Endothelial cell of umbilical vein (primary cell): ENCODE results near the gene NCAPG2. TPM values are rescaled to one million over a fixed set of nuclear protein-coding genes. Genes with fewer than 3 reads are reported as not detected.

Experiments used
- BruUV-seq: library from RNA; stranded (reverse); fragments of 400-500 nt; replicated peaks from 2 replicates; lab custom pipeline; 2021; lab: Mats Ljungman, UMichigan
- CTCF ChIA-PET: fragments of 300-600, 350-600 bp; sonication (Branson Sonifier 250); formaldehyde crosslinking; loops from one replicate; lab custom pipeline; 2021; ENCODE audit warnings: antibody characterized with exemption, inconsistent platforms; lab: Charles Lee
- POLR2A ChIA-PET: fragments of 300-600, 350-600 bp; sonication (Branson Sonifier 250); formaldehyde crosslinking; loops from one replicate; lab custom pipeline; 2021; ENCODE audit warnings: antibody characterized with exemption, inconsistent platforms; lab: Charles Lee
- DNase-seq: peaks from one replicate; pipeline ENCODE4 v3.0.0-alpha.2; 2011; ENCODE audit warnings: low read depth, low spot score
- FAIRE-seq: peaks from 2 replicates; lab custom pipeline; 2011; peaks lifted over from hg19 to GRCh38; lab: Jason Lieb, UNC
- H2AFZ ChIP-seq: 2 replicates; pipeline ENCODE4 v1.6.0; 2012; ENCODE audit warnings: low read depth, low read length, control low read depth, inconsistent platforms
- H3K27ac ChIP-seq: 2 replicates; pipeline ENCODE4 v1.5.1; 2011; ENCODE audit warnings: low read depth, mild to moderate bottlenecking, control low read depth, low read length, moderate library complexity; ENCODE audit not compliant: insufficient read depth
- H3K27me3 ChIP-seq, 2 experiments: 2 replicates each; pipeline versions ENCODE4 v1.6.0 to v1.6.1; 2011; ENCODE audit warnings: low read length in 2 of 2, mixed read lengths in 1 of 2; ENCODE audit not compliant: control insufficient read depth in 2 of 2, insufficient read depth in 2 of 2
- H3K36me3 ChIP-seq, 2 experiments: 2 replicates in 1 of 2; 3 replicates in 1 of 2; pipeline ENCODE4 v1.5.1; 2011; ENCODE audit warnings: low read length in 2 of 2, mild to moderate bottlenecking in 1 of 2, moderate library complexity in 1 of 2; ENCODE audit not compliant: control insufficient read depth in 2 of 2, insufficient read depth in 2 of 2; ENCODE audit errors: extremely low read depth in 1 of 2
- H3K4me1 ChIP-seq: 3 replicates; pipeline ENCODE4 v1.5.1; 2011; ENCODE audit warnings: mild to moderate bottlenecking, low read length; ENCODE audit not compliant: control insufficient read depth, insufficient read depth; ENCODE audit errors: extremely low read depth
- H3K4me2 ChIP-seq: 2 replicates; pipeline ENCODE4 v1.6.1; 2011; ENCODE audit warnings: low read length, control low read depth, mixed read lengths; ENCODE audit not compliant: insufficient read depth
- H3K4me3 ChIP-seq, 3 experiments: fragments of 200-600 bp in 1 of 3; sonication (generic), shearing (Covaris generic) in 1 of 3; replicated peaks in 1 of 3; 2 replicates each; pipeline ENCODE4 v1.5.1; 2011 to 2016; ENCODE audit warnings: control low read depth in 3 of 3, low read length in 3 of 3, mild to moderate bottlenecking in 2 of 3, inconsistent platforms in 1 of 3, low read depth in 1 of 3, moderate library complexity in 1 of 3; ENCODE audit not compliant: insufficient read depth in 1 of 3
- H3K79me2 ChIP-seq: 2 replicates; pipeline ENCODE4 v1.6.0; 2012; ENCODE audit warnings: low read length, inconsistent platforms; ENCODE audit not compliant: control insufficient read depth, insufficient read depth
- H3K9ac ChIP-seq: replicated peaks from 2 replicates; pipeline ENCODE3; 2011; ENCODE audit warnings: low read length, control low read depth; ENCODE audit not compliant: insufficient read depth; ENCODE audit errors: extremely low read depth
- H3K9me1 ChIP-seq: replicated peaks from 3 replicates; pipeline ENCODE4 v1.6.0; 2011; ENCODE audit warnings: mild to moderate bottlenecking, low read length; ENCODE audit not compliant: control insufficient read depth, insufficient read depth; ENCODE audit errors: extremely low read depth
- H3K9me3 ChIP-seq: replicated peaks from 2 replicates; pipeline ENCODE4 v1.5.1; 2012; ENCODE audit warnings: low read length, inconsistent platforms; ENCODE audit not compliant: control insufficient read depth, insufficient read depth
- H4K20me1 ChIP-seq: replicated peaks from 2 replicates; pipeline ENCODE3; 2011; ENCODE audit warnings: mild to moderate bottlenecking, low read length; ENCODE audit not compliant: control insufficient read depth, insufficient read depth; ENCODE audit errors: extremely low read depth
- EZH2 ChIP-seq: IDR thresholded peaks from 2 replicates; pipeline ENCODE4 v1.6.1; 2012; ENCODE audit warnings: borderline replicate concordance, low read depth, mild to moderate bottlenecking, moderate library complexity, low read length, inconsistent platforms; ENCODE audit not compliant: severe bottlenecking
- FOS ChIP-seq: IDR thresholded peaks from 2 replicates; pipeline ENCODE4 v1.6.1; 2011; ENCODE audit warnings: mild to moderate bottlenecking, low read length, moderate library complexity, borderline replicate concordance; ENCODE audit not compliant: insufficient read depth
- GATA2 ChIP-seq: IDR thresholded peaks from 2 replicates; pipeline ENCODE4 v1.7.0; 2011; ENCODE audit warnings: low read depth, mild to moderate bottlenecking, moderate library complexity, mixed read lengths, low read length; ENCODE audit not compliant: insufficient read length, insufficient read depth
- JUN ChIP-seq: IDR thresholded peaks from 2 replicates; pipeline ENCODE4 v1.6.1; 2011; ENCODE audit warnings: borderline replicate concordance, low read depth; ENCODE audit not compliant: insufficient read length, insufficient read depth
- MYC ChIP-seq: IDR thresholded peaks from one replicate; pipeline ENCODE4 v1.6.1; 2011; ENCODE audit warnings: mild to moderate bottlenecking, low read depth, low read length
- POLR2A ChIP-seq: IDR thresholded peaks from 2 replicates; pipeline ENCODE4 v1.6.1; 2012; ENCODE audit warnings: low read depth, mild to moderate bottlenecking, control low read depth, low read length
- POLR2AphosphoS5 ChIP-seq: IDR thresholded peaks from 2 replicates; pipeline ENCODE4 v1.6.1; 2012; ENCODE audit warnings: low read depth, mild to moderate bottlenecking, control low read depth, low read length, moderate library complexity; ENCODE audit not compliant: insufficient read depth
- dilution Hi-C: fragments of 300-500 bp; cut with MboI; formaldehyde crosslinking; loops from one replicate; pipeline ENCODE4 v1.15.0; 2019; ENCODE audit warnings: low sequenced_read_pairs; ENCODE audit not compliant: extremely low pct_ligation_motif_present
- intact Hi-C: fragments of 100-400 bp; cut with micrococcal nuclease; formaldehyde crosslinking; loops from one replicate; pipeline ENCODE4 v1.10.0; 2022
- polyA plus RNA-seq, 4 experiments: library from polyadenylated mRNA; depleted of rRNA in 3 of 4; stranded (reverse) in 3 of 4; unstranded in 1 of 4; fragments of >200 nt; gene quantifications; 2 replicates each; pipeline versions ENCODE4 v1.2.1 to v1.2.3, GENCODE V29; 2011 to 2012; ENCODE audit warnings: missing spikeins in 1 of 4
- total RNA-seq: library from RNA; stranded (reverse); gene quantifications from 2 replicates; pipeline ENCODE4 v1.2.3, GENCODE V29; 2021
- TF ChIP-seq, protein P1 (sequence below), 2 donors: IDR thresholded peaks; 1 replicate in 1 of 2; 2 replicates in 1 of 2; pipeline ENCODE4 v1.5.1; 2011; ENCODE audit warnings: low read length in 2 of 2, mild to moderate bottlenecking in 2 of 2, moderate library complexity in 2 of 2, control low read depth in 1 of 2, inconsistent platforms in 1 of 2, low read depth in 1 of 2; ENCODE audit not compliant: insufficient read depth in 1 of 2; ENCODE audit errors: extremely low read depth in 1 of 2
- TF ChIP-seq, protein P2 (sequence below): IDR thresholded peaks from 2 replicates; pipeline ENCODE4 v1.6.1; 2011; ENCODE audit not compliant: insufficient read depth, insufficient read length

NCAPG2 gene
- total and polyA plus RNA-seq, 2 donors (not counting 3 experiments of a cell fraction or from before 2014, with no cell fraction given), result 19.2 to 62.3 TPM

DNA sequence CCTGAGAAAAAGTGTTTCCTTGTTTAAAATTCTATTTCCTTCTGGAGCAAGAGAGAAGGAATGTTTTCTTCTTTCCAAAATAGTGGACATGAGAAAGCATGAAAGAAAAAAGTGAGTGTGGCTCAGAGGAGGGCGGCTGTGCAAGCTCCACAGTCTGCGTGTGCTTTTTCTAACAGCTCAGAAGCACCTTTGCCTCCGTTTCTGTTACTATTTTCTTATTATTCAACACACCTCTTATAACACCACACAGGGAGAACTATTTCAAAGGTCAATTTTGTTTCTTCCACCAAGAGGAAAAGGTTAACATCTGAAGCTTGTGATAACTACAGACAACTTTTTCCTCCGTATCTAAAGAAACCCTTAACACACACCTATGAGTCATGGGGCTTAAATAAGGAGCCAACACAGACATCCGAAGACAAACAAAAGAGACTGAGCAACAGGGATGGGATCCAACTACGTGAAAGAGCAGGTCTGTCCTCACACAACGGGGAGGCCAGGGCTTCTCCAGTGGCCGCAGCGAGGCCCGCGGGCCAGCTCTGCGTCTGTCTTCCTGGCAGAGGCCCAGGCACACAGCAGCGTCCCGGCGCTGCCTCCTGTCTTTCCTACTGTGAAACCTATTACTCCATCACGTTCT, 36.2 kb upstream of the NCAPG2 start:
- Histone ChIP-seq H4K20me1 (no peaks in the 10 kb centered on the region), H3K9me3 (no peaks in the 10 kb centered on the region), H3K27me3 (no peaks in the 10 kb centered on the region), H3K9ac (peak overlapping the region; percentile 53), H3K79me2 (no peaks in the 10 kb centered on the region), H3K9me1 (no peaks in the 10 kb centered on the region), H3K36me3 (peaks cover 0 to 17% of the 10 kb centered on the region in 2 experiments), H3K4me3 (peak overlapping the region in 1 of 3 experiments; percentile 9), H2AFZ (no peak overlapping the region), H3K27ac (peak overlapping the region; percentile 69), H3K4me1 (peaks cover 22% of the 10 kb centered on the region), H3K4me2 (peak overlapping the region; percentile 59)
- dilution Hi-C loops (no loop called here), intact Hi-C loops (loop anchor here (1.0 to 2.0 kb wide), 6 partner anchors 36 to 124 kb away; partner anchors contain the start of genes DYNC2I1, ESYT2 and NCAPG2)
- no TSS peak for BruUV-seq
- peak; percentile 99 for DNase-seq
- TF ChIP-seq POLR2AphosphoS5 (peak; percentile 93), EZH2 (no peak), JUN (peak; percentile 97), POLR2A (peak; percentile 77), MYC (no peak), FOS (peak; percentile 92), GATA2 (peak; percentile 96)
- TF ChIP-seq, protein P1, sequence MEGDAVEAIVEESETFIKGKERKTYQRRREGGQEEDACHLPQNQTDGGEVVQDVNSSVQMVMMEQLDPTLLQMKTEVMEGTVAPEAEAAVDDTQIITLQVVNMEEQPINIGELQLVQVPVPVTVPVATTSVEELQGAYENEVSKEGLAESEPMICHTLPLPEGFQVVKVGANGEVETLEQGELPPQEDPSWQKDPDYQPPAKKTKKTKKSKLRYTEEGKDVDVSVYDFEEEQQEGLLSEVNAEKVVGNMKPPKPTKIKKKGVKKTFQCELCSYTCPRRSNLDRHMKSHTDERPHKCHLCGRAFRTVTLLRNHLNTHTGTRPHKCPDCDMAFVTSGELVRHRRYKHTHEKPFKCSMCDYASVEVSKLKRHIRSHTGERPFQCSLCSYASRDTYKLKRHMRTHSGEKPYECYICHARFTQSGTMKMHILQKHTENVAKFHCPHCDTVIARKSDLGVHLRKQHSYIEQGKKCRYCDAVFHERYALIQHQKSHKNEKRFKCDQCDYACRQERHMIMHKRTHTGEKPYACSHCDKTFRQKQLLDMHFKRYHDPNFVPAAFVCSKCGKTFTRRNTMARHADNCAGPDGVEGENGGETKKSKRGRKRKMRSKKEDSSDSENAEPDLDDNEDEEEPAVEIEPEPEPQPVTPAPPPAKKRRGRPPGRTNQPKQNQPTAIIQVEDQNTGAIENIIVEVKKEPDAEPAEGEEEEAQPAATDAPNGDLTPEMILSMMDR (IDR thresholded peaks at IDR 0.05; ENCODE audit: extremely low read depth in 1 of 2, insufficient read depth in 1 of 2, low read depth in 1 of 2, low read length in 2 of 2), result no peak
- TF ChIP-seq, protein P2, sequence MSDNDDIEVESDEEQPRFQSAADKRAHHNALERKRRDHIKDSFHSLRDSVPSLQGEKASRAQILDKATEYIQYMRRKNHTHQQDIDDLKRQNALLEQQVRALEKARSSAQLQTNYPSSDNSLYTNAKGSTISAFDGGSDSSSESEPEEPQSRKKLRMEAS, result no peak
- POLR2A ChIA-PET, result interaction anchor here (1.3 to 2.4 kb wide), 2 partner anchors 9 to 36 kb away, joined by 3 to 12 read pairs; partner anchors contain the start of gene NCAPG2
- CTCF ChIA-PET, result interaction anchor here (0.7 to 4.3 kb wide), 16 partner anchors 13 to 238 kb away, joined by 3 to 39 read pairs (median 4); partner anchors contain the start of genes ESYT2 and NCAPG2
- FAIRE-seq, result peak; percentile 100
